Lower leg skin (tissue), 3 donors: ENCODE results near the gene LHX1.

Experiments
- CTCF ChIP-seq, 3 donors: fragments of 450-650 bp; IDR thresholded peaks; one replicate each; pipeline ENCODE4 v1.5.1; 2016; ENCODE audit warnings: antibody characterized with exemption in 3 of 3, mild to moderate bottlenecking in 3 of 3, moderate library complexity in 2 of 3
- POLR2A ChIP-seq, 2 donors: fragments of 450-650 bp; IDR thresholded peaks; one replicate each; pipeline ENCODE4 v1.6.1; 2016 to 2017; ENCODE audit warnings: antibody characterized with exemption in 2 of 2, mild to moderate bottlenecking in 1 of 2, moderate library complexity in 1 of 2

GRCh38 chr17:36894925-36895324, 42.4 kb upstream of the LHX1 start:
- TF ChIP-seq CTCF (IDR thresholded peaks at IDR 0.05), result no peak
- no peak for TF ChIP-seq POLR2A (IDR thresholded peaks at IDR 0.05)
